GM18517 (cell line): ENCODE results near the gene PFKFB3.

Experiments used
- ATAC-seq: cut with Tn5 transposase; IDR thresholded peaks from one replicate; pipeline ENCODE4 v1.9.1; 2021; ENCODE audit warnings: mild to moderate bottlenecking, moderate library complexity; ENCODE audit not compliant: unreplicated experiment

The PFKFB3 gene

GRCh38 chr10:6218692-6219493 is 16.2 kb downstream of the PFKFB3 start:
- ATAC-seq: no peak

- no peak for ATAC-seq
Observed at GRCh38 chr10:6219494-6219836, 16.7 kb downstream of the PFKFB3 start.

GRCh38 chr10:6220418-6221191 is 17.9 kb downstream of the PFKFB3 start:
- no peak for ATAC-seq

- ATAC-seq: no peak
Observed at GRCh38 chr10:6221192-6221940, 18.6 kb downstream of the PFKFB3 start.

- ATAC-seq: no peak
Observed at GRCh38 chr10:6221971-6222751, 19.4 kb downstream of the PFKFB3 start.

GRCh38 chr10:6222755-6223154 is 20.0 kb downstream of the PFKFB3 start:
- ATAC-seq: no peak

GRCh38 chr10:6223981-6224380 is 21.2 kb downstream of the PFKFB3 start:
- no peak for ATAC-seq

GRCh38 chr10:6224781-6225180 is 22.0 kb downstream of the PFKFB3 start:
- ATAC-seq: no peak

GRCh38 chr10:6225263-6225814 is 22.6 kb downstream of the PFKFB3 start:
- ATAC-seq: no peak

- ATAC-seq: no peak
Observed at GRCh38 chr10:6226216-6226615, 23.5 kb downstream of the PFKFB3 start.

- no peak for ATAC-seq
Observed at GRCh38 chr10:6227346-6227745, 24.6 kb downstream of the PFKFB3 start.

GRCh38 chr10:6228010-6228511 is 25.3 kb downstream of the PFKFB3 start:
- no peak for ATAC-seq

- ATAC-seq: no peak
Observed at GRCh38 chr10:6228647-6229046, 25.9 kb downstream of the PFKFB3 start.

- ATAC-seq: no peak
Observed at GRCh38 chr10:6229290-6229689, 26.6 kb downstream of the PFKFB3 start.

- ATAC-seq: no peak
Observed at GRCh38 chr10:6229746-6230145, 27.0 kb downstream of the PFKFB3 start.

- ATAC-seq: no peak
Observed at GRCh38 chr10:6230315-6230714, 27.6 kb downstream of the PFKFB3 start.

- no peak for ATAC-seq
Observed at GRCh38 chr10:6231146-6231545, 28.4 kb downstream of the PFKFB3 start.

- no peak for ATAC-seq
Observed at GRCh38 chr10:6231730-6232129, 29.0 kb downstream of the PFKFB3 start.

GRCh38 chr10:6232225-6232807 is 29.6 kb downstream of the PFKFB3 start:
- ATAC-seq: no peak
